NK-92 (cell line): ENCODE results near the gene POU3F3.

ENCODE experiments used
- DNase-seq: peaks from one replicate; lab custom pipeline; 2025; ENCODE audit not compliant: unreplicated experiment; lab: John Stamatoyannopoulos, UW

POU3F3 gene

GRCh38 chr2:104859766-104860450 is 6.0 kb downstream of the POU3F3 start:
- DNase-seq, result no peak

- no peak for DNase-seq
Measured at GRCh38 chr2:104860451-104860790, 6.5 kb downstream of the POU3F3 start.

GRCh38 chr2:104861351-104862057 is 7.6 kb downstream of the POU3F3 start:
- no peak for DNase-seq

GRCh38 chr2:104862058-104862941 is 8.4 kb downstream of the POU3F3 start:
- no peak for DNase-seq

- no peak for DNase-seq
Measured at GRCh38 chr2:104863146-104863467, 9.2 kb downstream of the POU3F3 start.

GRCh38 chr2:104863468-104864279 is 9.8 kb downstream of the POU3F3 start:
- DNase-seq, result no peak

GRCh38 chr2:104864280-104865095 is 10.6 kb downstream of the POU3F3 start:
- no peak for DNase-seq

- DNase-seq, result no peak
Measured at GRCh38 chr2:104865096-104865470, 11.2 kb downstream of the POU3F3 start.

- DNase-seq, result no peak
Measured at GRCh38 chr2:104866122-104866864, 12.4 kb downstream of the POU3F3 start.

GRCh38 chr2:104866883-104867812 is 13.2 kb downstream of the POU3F3 start:
- DNase-seq, result no peak

GRCh38 chr2:104867813-104868504 is 14.0 kb downstream of the POU3F3 start:
- no peak for DNase-seq

GRCh38 chr2:104868505-104868866 is 14.6 kb downstream of the POU3F3 start:
- DNase-seq, result no peak

- no peak for DNase-seq
Measured at GRCh38 chr2:104870100-104870975, 16.4 kb downstream of the POU3F3 start.

GRCh38 chr2:104871649-104871971 is 17.7 kb downstream of the POU3F3 start:
- no peak for DNase-seq

- no peak for DNase-seq
Measured at GRCh38 chr2:104871972-104872865, 18.3 kb downstream of the POU3F3 start.
